ENCODE measurements around the gene ITGB4.

The ITGB4 gene

DNA sequence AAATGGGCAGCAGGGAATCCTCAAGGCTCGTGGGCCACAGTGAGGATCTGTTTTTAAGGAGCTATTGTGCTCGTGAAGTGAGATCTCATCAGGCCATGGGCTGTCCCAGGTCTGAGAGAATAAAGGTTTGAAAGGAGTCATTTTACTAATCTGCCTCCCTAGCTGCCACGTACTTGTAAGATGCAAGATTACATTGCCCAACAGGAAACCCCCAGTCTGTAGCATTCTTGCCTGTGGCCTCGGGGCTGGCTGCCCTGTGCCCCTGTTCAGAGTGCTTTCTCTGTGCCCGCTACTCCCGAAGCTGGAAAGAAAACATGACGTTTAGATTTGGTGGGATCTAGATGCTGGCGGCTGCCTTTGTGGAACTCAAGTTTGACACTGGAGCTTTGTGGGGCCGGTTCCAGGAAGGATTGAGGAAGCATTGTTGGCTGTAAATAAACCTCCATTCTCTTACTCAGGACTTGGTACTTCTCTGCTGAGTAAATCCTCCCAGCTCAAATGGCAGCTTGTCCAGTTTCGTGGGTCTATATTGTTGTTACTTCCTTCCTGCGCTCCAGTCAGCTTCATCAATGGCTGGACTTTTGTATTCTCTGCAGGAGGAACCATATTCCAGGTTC is 32.9 kb upstream of the ITGB4 start:
- Histone ChIP-seq H3K36me3 (ENCODE audit: control insufficient read depth, insufficient read depth, low read length) (peaks cover 11% of the 10 kb centered on the region), H3K27me3 (replicated peaks; ENCODE audit: control insufficient read depth, insufficient read depth, low read length) (no peaks in the 10 kb centered on the region), H3K4me3 (replicated peaks; ENCODE audit: low read depth, low read length) (no peak overlapping the region)
- peak; percentile 28 for DNase-seq (ENCODE audit: extremely low read depth, insufficient read length)
- TF ChIP-seq, protein P1, sequence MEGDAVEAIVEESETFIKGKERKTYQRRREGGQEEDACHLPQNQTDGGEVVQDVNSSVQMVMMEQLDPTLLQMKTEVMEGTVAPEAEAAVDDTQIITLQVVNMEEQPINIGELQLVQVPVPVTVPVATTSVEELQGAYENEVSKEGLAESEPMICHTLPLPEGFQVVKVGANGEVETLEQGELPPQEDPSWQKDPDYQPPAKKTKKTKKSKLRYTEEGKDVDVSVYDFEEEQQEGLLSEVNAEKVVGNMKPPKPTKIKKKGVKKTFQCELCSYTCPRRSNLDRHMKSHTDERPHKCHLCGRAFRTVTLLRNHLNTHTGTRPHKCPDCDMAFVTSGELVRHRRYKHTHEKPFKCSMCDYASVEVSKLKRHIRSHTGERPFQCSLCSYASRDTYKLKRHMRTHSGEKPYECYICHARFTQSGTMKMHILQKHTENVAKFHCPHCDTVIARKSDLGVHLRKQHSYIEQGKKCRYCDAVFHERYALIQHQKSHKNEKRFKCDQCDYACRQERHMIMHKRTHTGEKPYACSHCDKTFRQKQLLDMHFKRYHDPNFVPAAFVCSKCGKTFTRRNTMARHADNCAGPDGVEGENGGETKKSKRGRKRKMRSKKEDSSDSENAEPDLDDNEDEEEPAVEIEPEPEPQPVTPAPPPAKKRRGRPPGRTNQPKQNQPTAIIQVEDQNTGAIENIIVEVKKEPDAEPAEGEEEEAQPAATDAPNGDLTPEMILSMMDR (IDR thresholded peaks at IDR 0.05; ENCODE audit: insufficient read depth, low read length, poor library complexity, severe bottlenecking): no peak

DNA sequence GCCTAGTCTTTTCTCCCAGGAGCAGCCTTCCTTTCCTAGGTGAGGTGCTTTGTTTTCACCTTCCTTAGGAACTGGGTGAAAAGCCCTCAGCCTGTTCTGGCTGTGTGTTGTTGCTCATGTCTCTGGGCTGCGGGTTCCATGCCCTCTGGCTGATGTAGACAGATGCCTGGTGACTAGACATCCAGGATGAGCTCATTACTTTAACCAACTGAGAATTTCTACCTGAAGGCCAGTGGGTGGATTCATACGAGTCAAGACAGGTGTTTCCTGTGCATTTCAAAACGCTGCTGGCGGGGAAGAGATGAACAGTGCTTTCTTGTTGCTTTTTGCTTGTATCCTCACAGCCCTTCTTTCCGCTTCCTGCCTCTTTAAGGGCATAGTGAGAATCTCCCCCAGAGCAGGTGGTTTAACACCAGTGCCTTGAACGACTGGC is 31.8 kb upstream of the ITGB4 start:
- Histone ChIP-seq H3K36me3 (ENCODE audit: control insufficient read depth, insufficient read depth, low read length) (peaks cover 15% of the 10 kb centered on the region), H3K4me3 (replicated peaks; ENCODE audit: low read depth, low read length) (no peak overlapping the region), H3K27me3 (replicated peaks; ENCODE audit: control insufficient read depth, insufficient read depth, low read length) (no peaks in the 10 kb centered on the region)
- DNase-seq (ENCODE audit: extremely low read depth, insufficient read length): peak; percentile 68
- TF ChIP-seq, protein P1 (IDR thresholded peaks at IDR 0.05; ENCODE audit: insufficient read depth, low read length, poor library complexity, severe bottlenecking): no peak

DNA sequence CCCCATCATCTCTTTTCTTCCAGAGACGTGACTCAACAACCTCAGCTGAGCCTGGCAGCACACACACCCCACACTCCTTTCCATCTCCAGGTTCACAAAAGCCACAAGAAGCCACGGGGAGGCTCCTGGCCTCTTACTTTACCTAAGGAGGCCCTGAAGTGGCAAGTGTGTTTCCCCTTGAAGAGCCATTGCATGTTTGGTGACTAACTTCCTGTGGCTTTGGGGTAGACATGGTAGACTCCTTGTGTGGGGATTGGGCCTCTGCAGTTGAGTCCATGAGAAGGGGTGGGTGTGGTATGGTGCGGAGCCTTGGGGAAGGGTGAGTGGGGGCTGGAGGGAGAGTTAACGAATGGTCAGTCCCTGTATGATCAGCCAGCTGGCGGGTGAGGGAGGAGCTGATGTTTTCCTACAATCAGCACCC is 29.9 kb upstream of the ITGB4 start:
- peaks cover 23% of the 10 kb centered on the region for H3K36me3 ChIP-seq (ENCODE audit: control insufficient read depth, insufficient read depth, low read length)
- no peak for DNase-seq (ENCODE audit: extremely low read depth, insufficient read length)
- TF ChIP-seq, protein P1 (IDR thresholded peaks at IDR 0.05; ENCODE audit: insufficient read depth, low read length, poor library complexity, severe bottlenecking): no peak
- H3K27me3 ChIP-seq (replicated peaks; ENCODE audit: control insufficient read depth, insufficient read depth, low read length): no peaks in the 10 kb centered on the region
- H3K4me3 ChIP-seq (replicated peaks; ENCODE audit: low read depth, low read length): no peak overlapping the region

DNA sequence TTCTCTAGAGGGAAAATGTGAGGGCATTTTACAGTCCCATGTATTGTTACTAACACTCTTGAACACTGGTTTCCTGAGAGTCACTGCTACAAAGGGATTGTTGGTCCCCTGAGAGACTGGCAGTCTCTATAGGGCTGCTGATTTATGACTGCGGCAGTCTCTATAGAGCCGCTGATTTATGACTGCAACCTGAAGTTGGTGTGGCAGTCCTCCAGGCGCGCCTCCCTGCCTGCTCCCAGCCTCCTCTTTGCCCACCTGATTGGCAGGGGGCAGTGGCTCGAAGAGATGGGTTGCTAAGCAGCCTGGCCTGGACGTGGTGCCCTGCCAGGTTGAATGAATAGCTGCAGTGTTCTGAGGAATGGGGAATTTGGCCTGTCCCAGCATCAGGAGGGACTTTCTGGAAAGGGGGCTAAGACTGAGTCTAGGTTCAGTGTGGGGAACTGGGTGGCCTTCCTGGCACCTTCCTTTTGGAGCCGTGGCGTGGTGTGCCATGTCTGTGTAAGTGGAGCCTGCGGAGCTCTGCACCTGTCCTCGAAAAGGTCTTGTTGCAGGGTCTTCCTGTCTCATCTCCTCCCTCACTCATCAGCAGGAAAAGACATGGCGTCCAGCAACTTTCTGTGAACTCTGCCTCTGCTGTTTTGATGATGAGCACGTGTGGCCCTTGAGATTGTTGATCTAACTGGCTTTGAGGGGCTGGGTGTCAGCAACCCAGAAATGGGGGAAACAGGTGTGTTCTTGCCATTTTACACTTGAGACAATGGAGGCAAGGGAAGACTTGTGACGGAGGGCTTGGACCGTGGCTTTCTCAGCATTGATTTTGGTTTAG is 29.2 kb upstream of the ITGB4 start:
- Histone ChIP-seq H3K4me3 (replicated peaks; ENCODE audit: low read depth, low read length) (no peak overlapping the region), H3K36me3 (ENCODE audit: control insufficient read depth, insufficient read depth, low read length) (peaks cover 26% of the 10 kb centered on the region), H3K27me3 (replicated peaks; ENCODE audit: control insufficient read depth, insufficient read depth, low read length) (no peaks in the 10 kb centered on the region)
- TF ChIP-seq, protein P1 (IDR thresholded peaks at IDR 0.05; ENCODE audit: insufficient read depth, low read length, poor library complexity, severe bottlenecking): no peak
- DNase-seq (ENCODE audit: extremely low read depth, insufficient read length): no peak

DNA sequence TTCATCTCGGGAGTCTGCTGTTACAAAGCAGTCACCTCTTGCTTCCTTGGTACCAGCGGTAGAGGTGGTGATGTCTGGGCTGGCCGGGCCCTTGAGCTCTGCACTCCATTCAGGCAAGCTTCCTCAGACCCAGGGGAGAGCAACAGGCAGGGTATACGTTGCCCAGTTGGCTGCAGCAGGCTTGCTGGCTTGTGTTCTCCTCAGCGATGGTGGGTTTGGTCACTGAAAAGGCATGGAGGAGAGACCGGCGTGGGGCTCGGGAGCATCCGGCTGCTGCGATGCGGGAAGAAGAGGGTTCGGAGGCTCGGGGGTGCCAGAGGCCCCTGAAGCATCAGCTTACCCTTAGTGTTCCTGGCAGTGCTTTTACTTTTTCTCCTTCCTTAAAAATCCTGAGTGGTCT is 28.3 kb upstream of the ITGB4 start:
- no peak for DNase-seq (ENCODE audit: extremely low read depth, insufficient read length)
- peaks cover 34% of the 10 kb centered on the region for H3K36me3 ChIP-seq (ENCODE audit: control insufficient read depth, insufficient read depth, low read length)
- TF ChIP-seq, protein P1 (IDR thresholded peaks at IDR 0.05; ENCODE audit: insufficient read depth, low read length, poor library complexity, severe bottlenecking): no peak
- H3K4me3 ChIP-seq (replicated peaks; ENCODE audit: low read depth, low read length): no peak overlapping the region
- H3K27me3 ChIP-seq (replicated peaks; ENCODE audit: control insufficient read depth, insufficient read depth, low read length): no peaks in the 10 kb centered on the region
